NOMO-1 treated with DMSO at 0.1 percent for 48 hours (cell line): ENCODE data around the gene CUTA.

Source experiments
- DNase-seq: peaks from one replicate; lab custom pipeline; 2025; ENCODE audit not compliant: unreplicated experiment; lab: John Stamatoyannopoulos, UW

CUTA gene

GRCh38 chr6:33417903-33418689 lies at the start of gene CUTA:
Gene CUTA (minus strand): TSS chr6:33418107. CDS start chr6:33418000, 107 bp downstream.
- peak; percentile 100 for DNase-seq

- DNase-seq = no peak
These were observed 49.2 kb upstream of the CUTA start for GRCh38 chr6:33467091-33467490.

DNA sequence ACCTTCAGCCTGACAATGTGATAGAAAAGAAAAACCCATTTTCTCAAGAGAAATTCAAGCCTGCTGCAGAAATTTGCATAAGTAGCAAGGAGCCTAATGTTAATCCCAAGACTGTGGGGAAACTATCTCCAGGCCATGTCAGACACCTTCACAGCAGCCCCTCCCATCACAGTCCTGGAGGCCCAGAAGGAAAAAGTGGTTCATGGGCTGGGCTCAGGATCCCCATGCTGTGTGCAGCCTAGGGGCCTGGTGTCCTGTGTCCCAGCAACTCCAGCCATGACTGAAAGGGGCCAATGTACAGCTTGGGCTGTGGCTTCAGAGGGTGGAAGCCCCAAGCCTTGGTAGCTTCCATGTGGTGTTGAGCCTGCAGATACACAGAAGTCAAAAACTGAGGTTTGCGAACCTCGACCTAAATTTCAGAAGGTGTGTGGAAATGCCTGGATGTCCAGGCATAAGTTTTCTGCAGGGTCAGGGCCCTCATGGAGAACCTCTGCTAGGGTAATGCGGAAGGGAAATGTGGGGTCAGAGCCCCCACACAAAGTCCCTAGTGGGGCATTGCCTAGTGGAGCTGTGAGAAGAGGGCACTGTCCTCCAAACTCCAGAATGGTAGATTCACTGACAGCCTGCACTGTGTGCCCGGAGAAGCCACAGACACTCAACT lies 48.3 kb upstream of the CUTA start:
- no peak for DNase-seq

GRCh38 chr6:33459226-33459625 lies 41.3 kb upstream of the CUTA start:
- DNase-seq = no peak

- DNase-seq = no peak
These were observed 40.8 kb upstream of the CUTA start for GRCh38 chr6:33458676-33459075.

GRCh38 chr6:33456156-33456555 lies 38.2 kb upstream of the CUTA start:
- no peak for DNase-seq

DNA sequence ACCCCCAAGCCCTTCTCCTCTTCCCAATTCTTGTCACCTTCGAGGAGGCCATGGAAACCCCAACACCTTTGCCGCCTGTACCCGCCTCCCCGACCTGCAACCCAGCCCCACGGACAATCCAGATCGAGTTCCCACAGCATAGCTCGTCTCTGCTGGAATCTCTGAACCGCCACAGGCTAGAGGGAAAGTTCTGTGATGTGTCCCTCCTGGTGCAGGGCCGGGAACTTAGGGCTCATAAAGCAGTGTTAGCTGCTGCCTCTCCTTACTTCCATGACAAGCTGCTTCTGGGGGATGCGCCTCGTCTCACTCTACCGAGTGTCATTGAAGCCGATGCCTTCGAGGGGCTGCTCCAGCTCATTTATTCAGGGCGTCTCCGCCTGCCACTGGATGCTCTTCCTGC lies 37.1 kb upstream of the CUTA start:
- DNase-seq = no peak

DNA sequence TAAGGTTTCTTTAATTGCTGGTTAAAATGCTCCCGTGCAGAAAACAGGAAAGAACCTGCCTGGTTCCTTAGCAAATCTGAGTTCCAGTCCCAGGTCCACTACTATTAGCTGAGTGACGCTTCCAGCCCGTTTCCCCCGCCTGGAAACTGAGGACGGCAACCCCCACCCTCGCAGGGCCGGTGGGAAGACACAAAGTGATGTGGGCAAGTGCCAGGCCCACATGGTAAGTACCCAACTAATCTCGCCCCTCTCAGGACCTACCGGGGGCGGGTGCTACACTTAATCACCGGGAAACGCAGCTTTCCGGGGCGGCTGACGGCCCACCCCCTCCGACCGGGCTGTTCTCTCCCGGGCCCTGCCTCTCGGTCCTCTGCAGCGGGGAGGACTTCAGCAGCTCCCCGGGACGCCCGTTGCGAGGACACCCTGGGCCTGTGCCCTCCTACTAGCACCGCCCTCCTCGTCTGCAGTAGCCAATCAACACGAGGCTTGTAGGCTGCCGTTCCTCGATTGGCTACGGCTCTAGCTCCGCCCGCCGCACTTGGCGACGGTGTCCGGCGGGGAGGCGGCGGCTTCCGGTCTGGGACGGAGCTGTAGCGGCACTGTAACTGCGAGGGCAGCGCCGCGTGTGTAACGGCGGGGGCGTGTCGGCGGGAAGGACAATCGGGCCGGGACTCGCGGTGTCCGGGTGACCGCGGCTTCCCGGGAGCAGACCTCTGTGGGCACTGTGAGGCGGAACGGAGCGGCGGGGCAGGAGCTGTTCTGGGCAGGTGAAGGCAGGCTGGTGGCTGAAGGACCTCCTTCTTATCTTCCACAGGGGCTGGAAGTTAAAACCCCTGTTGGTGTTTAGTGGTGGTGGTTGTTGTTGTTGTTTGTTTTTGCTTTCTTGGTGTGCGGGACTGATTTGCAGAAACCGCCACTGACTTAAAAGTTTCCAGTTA lies 36.4 kb upstream of the CUTA start, which contains the start of gene ZBTB9:
Gene ZBTB9 (plus strand): TSS at position 568 of the 938 bp plus-strand sequence. CDS start 525 bp downstream, outside the sequence.
- DNase-seq = peak; percentile 96

DNA sequence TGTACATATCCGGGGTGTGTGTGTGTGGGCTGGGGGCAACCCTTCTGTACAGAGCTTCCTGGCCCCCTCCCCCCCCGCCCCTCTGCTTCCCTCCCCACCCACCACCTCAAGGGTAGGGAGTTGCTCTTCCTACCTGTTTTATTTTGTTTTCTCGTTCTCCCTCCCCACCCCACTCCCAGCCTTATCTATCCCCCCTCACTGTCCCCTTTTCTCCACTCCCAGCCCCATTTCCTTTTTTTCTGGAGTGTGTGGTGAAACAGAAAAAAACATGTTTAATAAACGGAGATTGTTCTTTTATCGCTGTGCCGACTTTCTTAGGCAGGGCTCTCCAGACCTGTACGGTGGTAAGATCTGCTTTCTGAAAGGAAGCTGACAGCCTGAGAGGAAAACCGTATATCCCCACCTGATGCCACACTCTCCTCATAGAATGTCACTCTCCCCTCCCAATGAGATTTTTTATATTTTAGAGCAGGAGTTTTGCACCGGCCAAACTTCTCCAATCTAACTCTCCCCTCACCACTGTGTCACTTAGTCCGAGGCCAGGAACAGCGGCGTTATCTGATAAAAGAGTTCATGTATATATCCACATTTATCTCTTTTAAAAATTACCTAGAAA lies 35.6 kb upstream of the CUTA start:
- DNase-seq = no peak

GRCh38 chr6:33452496-33452895 lies 34.6 kb upstream of the CUTA start:
- no peak for DNase-seq

- DNase-seq = no peak
These were observed 33.7 kb upstream of the CUTA start for GRCh38 chr6:33451606-33452005.

DNA sequence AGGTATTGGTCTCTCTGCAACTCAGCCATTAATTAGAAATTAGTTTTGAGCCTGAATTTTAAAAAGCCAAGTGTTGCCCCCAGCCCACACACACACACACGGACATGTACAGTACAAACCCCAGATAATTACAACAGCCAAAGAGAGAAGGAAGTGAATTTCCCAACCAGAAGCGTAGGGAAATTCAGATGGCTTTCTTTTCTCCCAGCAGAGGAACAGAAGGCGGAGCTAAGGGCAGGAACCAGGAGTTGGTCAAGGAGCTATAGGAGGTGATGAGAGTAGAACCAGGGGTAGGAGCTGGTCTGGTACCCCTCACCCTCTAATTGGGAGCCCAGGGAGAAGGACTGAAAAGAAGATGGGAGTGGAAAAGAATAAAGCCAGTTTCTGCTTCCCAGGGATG lies 32.5 kb upstream of the CUTA start:
- DNase-seq = no peak

DNA sequence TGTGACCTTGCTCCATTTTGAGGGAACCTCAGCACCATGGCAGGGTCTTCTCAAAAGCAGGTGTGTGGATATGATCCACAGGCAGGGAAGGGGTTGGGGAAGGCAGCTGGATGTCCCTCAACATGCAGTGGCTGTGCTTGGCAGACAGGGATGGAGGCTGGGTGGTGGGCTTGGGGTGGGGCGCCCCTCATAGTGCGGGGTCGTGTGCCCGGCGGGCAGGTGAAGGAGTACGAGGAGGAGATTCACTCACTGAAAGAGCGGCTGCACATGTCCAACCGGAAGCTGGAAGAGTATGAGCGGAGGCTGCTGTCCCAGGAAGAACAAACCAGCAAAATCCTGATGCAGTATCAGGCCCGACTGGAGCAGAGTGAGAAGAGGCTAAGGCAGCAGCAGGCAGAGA lies 28.4 kb upstream of the CUTA start:
- no peak for DNase-seq

DNA sequence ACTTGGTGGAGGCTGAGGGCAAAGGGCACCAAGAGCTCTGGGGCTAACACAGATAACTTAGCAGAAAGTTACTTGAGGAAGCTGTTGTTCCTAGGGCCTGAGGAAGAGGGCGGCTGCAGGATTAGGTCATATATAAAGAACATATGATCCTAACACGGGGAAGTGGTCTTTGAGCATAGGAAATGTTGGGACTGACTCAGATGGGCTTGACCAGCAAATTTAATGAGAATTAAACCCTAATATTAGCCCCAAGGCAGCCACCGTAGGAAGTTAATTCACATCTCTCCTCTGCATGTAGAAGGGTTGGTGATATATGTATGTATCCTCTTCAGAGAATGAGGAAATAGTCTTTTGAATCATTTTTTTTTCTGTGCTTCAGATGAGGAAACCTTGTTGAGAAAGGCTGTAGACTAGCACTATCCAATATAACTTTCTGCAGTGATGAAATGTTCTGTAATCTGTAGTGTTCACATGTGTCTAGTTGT lies 27.3 kb upstream of the CUTA start:
- DNase-seq = peak; percentile 72

GRCh38 chr6:33443619-33444504 lies 26.0 kb upstream of the CUTA start:
- no peak for DNase-seq

DNA sequence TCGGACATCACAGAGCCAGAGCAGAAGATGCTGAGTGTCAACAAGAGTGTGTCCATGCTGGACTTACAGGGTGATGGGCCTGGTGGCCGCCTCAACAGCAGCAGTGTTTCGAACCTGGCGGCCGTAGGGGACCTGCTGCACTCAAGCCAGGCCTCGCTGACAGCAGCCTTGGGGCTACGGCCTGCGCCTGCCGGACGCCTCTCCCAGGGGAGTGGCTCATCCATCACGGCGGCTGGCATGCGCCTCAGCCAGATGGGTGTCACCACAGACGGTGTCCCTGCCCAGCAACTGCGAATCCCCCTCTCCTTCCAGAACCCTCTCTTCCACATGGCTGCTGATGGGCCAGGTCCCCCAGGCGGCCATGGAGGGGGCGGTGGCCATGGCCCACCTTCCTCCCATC lies 25.1 kb upstream of the CUTA start:
- DNase-seq = no peak

DNA sequence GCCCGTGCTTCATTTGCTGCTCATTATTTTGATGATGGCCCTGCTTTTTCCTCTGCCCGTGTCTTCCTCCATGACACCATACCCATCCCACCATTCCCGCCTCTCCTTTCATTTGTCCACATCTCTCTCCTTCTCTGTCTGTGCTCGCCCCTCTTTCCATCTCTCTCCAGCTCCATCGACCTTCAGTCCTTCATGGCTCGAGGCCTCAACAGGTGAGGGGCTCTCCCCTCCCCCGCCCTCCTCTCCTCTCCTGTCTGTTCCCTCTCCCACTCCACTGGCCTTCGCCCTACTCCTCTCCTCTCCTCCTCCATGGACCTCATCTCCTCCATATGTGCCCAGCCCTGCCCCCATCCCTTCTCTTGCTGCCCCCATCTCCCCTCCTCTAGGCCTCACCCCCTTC lies 24.4 kb upstream of the CUTA start:
- DNase-seq = no peak

DNA sequence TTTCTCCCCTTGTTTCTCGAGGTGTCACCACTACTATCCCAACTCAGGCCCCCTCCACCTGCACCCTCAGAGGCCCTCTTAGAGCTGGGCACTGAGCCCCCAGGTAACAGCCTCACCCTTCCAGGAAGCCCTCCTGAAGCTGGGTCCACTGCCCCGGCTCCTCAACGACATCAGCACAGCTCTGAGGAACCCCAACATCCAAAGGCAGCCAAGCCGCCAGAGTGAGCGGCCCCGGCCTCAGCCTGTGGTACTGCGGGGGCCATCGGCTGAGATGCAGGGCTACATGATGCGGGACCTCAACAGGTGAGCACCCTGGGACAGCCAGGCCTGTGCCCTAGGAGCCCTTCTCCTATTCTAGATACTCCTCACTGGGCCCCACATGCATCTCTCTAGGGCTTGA lies 23.6 kb upstream of the CUTA start:
- DNase-seq = no peak

- DNase-seq = no peak
These were observed 22.9 kb upstream of the CUTA start for GRCh38 chr6:33440649-33441309.
